ENCODE data around the gene DIS3L.
"Not testable (repeated sequence)": the region's sequence is repeated elsewhere in the genome, so short reads cannot be mapped to it uniquely, and the experiment has no call there.

DIS3L gene

DNA sequence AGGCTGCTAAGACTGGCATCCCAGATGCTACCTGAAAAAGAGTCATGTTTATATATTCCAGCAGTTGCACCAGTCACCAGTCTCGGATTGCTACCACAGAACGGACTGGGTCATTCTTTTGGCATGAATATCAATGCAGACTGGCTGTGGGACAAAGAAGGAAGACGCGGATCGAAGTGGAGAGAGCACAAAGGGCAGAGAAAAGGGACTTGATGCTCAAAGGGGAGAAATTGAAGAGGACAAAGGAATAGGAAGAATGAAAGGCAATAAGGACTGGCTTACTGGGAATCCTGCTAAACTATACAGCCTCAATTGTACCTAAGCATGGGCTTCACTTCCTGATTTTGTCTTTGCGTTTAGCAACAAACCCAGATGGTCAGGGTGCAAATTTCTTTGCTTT lies 15.3 kb upstream of the DIS3L start:
- no peak for DNase-seq

GRCh38 chr15:66278671-66279070 lies 14.7 kb upstream of the DIS3L start:
- DNase-seq = no peak

DNA sequence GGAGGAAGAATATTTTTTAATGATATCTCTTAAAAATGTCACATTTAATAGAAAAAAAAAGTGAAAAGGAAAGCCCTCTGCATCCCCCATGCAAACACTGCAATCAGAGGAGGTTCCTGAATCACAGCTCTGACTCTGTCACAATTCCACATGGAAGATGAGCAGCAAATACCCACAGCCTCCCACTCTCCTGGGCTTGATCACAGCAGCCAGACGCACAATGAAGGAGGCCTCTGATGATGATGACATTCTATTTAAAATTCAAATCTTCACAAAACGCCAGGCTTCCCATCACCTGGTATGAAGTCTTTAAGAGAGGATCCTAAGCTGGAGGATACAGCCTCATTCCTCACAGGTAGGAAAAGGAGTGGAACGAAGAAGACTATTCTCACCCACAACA lies 9.1 kb upstream of the DIS3L start:
- DNase-seq = no peak

- DNase-seq = no peak
Observed at GRCh38 chr15:66285533-66286280, 7.7 kb upstream of the DIS3L start.

DNA sequence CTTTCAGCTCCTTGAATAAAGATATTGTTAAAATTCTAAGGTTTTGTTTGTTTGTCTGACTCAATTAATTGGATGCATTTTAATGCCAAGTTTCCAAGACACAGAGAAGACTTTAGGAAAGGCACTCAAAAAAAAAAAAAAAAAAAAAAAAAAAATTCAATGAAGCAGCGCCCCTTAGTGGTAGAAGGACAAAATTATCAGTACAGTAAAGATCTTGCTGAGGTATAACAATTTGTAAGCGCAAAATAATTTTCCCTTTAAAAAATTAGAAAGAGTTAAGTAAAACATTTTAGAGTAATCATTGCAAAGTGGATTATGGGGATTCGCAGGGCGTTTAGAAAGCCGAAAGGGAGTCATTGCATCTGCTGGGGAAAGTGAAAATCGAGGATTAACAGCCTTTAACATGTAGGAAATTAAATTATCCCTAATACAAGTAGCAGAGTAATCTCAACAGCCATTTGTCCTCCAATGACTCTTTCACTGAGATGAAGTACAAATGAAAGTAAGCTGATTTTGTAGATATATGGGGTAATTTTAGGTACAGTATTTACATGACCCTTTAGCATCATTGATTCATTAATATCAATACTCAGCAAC lies 5.8 kb upstream of the DIS3L start:
- peak; percentile 33 to 51 for DNase-seq

GRCh38 chr15:66288093-66288492 lies 5.3 kb upstream of the DIS3L start:
- no peak for DNase-seq

- DNase-seq = no peak
Observed at GRCh38 chr15:66288551-66289185, 4.7 kb upstream of the DIS3L start.

- DNase-seq = no peak
Observed at GRCh38 chr15:66290007-66290406, 3.4 kb upstream of the DIS3L start.

DNA sequence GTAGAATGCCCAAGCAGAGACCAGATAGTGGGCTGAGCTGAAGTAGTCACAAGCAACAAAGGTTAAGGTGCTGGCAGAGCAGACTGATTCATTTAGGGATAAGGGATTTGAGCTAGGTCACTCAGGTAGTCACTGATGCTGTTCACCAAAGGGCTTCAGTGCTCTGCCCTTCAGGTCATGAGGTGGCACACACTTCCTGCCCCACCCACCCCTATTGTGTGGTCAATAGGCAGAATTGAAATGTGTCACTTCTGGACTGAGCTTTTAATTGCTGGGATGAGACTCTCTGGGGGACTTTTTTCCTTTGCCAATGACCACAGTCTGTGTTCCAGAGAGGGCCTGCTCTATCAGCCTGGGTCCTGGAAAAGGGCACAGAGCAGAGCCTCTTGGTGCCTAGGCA lies 2.9 kb upstream of the DIS3L start:
- DNase-seq = no peak

DNA sequence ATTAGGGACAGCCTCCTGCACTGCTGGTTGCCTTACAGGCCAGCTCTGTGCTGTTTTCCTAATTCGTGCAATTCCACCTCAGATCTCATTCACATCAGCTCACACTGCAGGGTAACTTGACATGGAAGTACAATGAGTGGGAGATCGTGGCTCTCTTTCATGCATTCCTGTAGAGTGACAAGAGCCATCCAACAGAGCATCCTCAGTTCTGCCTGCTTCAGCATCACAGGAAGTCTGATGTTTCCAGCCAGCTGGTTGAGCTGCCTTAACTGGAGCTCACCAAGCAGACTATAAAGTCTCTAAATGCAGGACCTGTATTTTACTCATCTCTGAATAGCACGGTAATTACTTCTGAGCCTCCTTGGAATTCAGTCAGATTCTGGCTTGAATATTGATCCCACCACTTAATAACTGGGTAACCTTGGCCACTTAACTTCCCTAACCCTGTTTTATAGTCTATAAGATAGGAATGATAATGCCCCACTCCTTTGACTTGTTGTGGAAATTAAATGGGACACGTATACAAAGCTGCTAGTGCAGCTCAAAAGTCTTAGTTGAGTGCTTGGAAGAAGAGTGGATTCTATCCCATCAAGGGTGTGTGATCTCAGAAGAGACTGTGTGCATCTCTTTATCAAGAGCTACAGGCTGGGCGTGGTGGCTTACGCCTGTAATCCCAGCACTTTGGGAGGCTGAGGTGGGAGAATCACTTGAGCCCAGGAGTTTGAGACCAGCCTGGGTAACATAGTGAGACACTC lies 1.4 kb upstream of the DIS3L start:
- no peak for DNase-seq

GRCh38 chr15:66292571-66293418 lies 573 bp upstream of the DIS3L start:
- DNase-seq = peak in 1 of 2 experiments; percentile 38

GRCh38 chr15:66294157-66294931 lies 976 bp downstream of the DIS3L start:
- DNase-seq = peak; percentile 53 to 65

GRCh38 chr15:66294932-66295235 lies 1.5 kb downstream of the DIS3L start:
- DNase-seq = no peak

GRCh38 chr15:66296186-66296585 lies 2.8 kb downstream of the DIS3L start:
- DNase-seq = peak in 1 of 2 experiments; percentile 0

GRCh38 chr15:66298803-66299251 lies 5.5 kb downstream of the DIS3L start:
- no peak for DNase-seq

GRCh38 chr15:66302489-66303278 lies 9.3 kb downstream of the DIS3L start:
- no peak for DNase-seq

- DNase-seq = not testable (repeated sequence)
Observed at GRCh38 chr15:66304425-66304824, 11.1 kb downstream of the DIS3L start.

GRCh38 chr15:66306381-66306780 lies 13.0 kb downstream of the DIS3L start:
- no peak for DNase-seq

DNA sequence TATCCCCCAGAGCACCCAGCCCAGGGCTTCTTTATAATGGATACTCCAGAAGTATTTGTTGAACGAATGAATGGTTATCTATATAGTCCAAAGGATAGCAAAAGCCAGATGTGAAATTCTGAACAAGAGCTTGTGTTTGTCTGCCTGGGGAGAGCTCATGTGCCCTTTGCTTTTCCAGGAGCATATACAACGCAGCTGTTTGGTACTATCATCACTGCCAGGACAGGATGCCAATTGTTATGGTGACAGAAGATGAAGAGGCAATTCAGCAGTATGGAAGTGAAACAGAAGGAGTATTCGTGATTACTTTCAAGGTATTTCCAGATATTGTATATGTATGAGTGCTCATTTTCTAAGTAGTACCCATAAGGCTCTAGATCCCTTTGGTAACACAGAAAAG lies 15.2 kb downstream of the DIS3L start:
- DNase-seq = no peak

DNA sequence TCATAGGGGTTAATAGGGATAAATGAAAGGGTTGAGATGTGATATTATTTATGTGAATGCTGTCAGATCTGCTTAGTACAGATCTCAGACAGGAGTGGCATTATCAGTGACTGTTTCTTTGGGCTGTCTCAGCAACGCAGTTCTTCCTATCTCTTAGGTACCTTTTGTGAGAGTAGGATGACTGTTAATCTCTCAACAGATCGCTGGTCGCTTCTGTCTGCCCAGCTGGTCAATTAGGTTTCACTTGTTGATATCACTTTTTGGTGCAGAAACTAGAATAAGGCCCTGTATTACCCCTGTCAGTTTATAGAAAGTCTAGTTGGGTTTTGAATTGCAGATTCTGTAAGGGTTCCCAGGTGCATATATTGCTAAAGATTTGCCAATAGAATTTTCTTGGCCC lies 16.5 kb downstream of the DIS3L start:
- no peak for DNase-seq

DNA sequence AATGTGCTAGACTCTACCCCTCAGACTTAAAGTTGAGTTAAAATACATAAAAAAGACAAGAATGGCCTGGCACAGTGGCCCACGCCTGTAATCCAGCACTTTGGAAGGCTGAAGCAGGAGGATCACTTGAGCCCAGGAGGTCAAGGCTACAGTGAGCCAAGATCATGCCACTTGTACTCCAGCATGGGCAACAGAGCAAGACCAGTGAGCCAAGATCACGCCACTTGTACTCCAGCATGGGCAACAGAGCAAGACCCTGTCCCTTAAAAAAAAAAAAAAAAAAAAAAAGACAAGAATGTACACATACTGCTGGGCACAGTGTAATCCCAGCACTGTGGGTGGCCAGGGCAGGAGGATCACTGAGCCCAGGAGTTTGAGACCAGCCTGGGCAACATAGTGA lies 17.4 kb downstream of the DIS3L start:
- no peak for DNase-seq

Measured in AML-193 (cell line).